ENCODE measurements around the gene PARP6. TPM values are rescaled to one million over a fixed set of nuclear protein-coding genes. Genes with fewer than 3 reads are reported as not detected.

PARP6 gene, protein sequence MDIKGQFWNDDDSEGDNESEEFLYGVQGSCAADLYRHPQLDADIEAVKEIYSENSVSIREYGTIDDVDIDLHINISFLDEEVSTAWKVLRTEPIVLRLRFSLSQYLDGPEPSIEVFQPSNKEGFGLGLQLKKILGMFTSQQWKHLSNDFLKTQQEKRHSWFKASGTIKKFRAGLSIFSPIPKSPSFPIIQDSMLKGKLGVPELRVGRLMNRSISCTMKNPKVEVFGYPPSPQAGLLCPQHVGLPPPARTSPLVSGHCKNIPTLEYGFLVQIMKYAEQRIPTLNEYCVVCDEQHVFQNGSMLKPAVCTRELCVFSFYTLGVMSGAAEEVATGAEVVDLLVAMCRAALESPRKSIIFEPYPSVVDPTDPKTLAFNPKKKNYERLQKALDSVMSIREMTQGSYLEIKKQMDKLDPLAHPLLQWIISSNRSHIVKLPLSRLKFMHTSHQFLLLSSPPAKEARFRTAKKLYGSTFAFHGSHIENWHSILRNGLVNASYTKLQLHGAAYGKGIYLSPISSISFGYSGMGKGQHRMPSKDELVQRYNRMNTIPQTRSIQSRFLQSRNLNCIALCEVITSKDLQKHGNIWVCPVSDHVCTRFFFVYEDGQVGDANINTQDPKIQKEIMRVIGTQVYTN
- total RNA-seq = 22.8 and 23.9 TPM in 2 replicates

GRCh38 chr15:72272213-72272996 lies at the start of gene PARP6:
TSS of gene PARP6 (minus strand) at chr15:72272554. CDS start at chr15:72267477, 5,077 bp downstream.
- peak; percentile 44 for DNase-seq (ENCODE audit: extremely low read depth, low read depth, low spot score)

DNA sequence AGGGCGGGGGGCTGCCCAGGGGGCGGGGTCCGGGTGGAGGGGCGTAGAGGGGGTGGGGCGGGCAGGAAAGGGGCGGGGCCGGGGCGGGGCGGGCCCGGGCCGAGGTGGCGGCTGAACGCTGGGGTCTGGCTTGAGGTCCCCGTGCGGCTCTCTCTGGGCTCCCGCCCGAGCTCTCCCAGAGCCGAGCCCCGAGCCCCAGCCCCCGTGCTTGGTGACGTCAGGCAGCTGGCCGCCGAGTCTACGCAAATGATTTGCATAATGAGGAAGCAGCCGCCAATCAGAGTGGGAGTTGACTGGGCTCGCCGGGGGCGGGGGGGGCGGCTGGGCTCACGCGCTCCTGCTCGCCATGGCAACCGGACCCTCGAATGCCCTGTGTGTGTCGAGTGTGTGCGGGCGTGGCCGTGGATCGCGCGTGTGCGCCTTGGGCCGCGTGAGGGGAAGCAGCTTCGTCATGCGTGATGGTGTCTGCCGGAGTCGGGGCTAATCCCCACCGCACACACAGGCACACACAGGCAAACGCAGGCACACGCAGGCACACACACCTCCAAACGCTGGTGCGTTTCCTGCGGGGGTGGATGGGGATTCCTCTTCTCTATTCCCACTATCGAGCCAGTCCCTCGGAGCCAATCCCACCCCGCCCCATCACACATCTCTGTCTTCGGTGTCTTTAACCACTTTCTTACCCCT lies 47.8 kb upstream of the PARP6 start, which contains the start of gene CELF6:
TSS of gene CELF6 (minus strand) at position 173 of the 687 bp plus-strand sequence. CDS start 283 bp downstream, outside the sequence.
- DNase-seq (ENCODE audit: extremely low read depth, low read depth, low spot score) = no peak

DNA sequence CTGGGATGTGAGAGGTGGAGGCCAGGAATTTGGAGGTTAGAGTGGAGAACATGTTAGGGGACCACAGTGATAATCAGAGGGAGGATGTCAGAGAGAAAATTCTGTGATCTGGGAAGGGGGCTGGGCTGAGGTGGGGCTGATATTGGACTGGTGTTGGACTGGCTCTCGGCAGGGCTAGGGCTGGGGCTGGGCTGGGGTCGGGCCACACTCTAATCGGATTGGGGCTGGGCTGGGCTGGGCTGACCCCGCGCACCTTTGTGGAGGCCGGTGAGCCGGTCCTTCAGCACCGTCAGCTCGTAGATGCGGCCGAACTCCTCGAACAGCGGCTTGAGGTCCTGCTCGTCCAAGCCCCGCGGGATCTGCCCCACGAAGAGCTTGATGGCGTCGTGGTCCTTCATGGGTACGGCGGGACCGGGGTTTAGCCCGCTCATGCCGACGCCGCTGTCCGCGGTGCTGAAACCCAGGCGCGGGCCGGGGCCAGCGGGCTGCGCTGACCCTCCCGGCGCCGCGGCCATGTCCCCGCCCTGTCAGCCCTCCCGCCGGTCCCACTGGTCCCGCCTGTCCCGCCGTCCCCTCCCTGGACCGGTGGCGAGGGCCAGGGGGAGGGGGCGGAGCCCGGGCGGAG lies 47.1 kb upstream of the PARP6 start:
- no peak for DNase-seq (ENCODE audit: extremely low read depth, low read depth, low spot score)

DNA sequence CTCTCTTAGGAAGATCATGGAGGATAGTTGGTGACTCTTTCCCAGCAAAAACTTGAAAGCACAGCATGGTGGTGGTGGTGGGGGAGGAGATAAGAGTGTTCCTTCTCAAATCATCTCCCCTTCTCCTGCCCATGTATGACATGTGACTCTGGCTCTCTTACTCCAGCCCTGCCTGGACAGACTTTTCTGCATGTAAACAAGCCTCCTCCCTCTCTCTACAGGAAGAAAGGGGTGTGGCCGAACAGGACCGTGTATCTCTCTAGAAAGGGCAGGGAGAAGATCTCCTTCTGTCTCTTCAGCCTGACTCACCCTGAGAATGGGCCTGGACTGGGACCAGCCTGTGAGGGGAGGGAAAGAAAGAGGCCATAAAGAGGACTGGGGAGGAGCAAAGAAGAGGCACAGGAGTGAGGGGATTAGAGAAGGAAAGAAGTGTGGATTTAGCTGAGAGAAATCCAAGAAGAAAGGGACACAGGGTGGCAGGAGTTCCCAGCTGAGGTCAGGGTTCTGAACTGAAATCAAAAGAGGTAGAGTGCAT lies 46.1 kb upstream of the PARP6 start:
- DNase-seq (ENCODE audit: extremely low read depth, low read depth, low spot score) = no peak

- no peak for DNase-seq (ENCODE audit: extremely low read depth, low read depth, low spot score)
These were observed 43.5 kb upstream of the PARP6 start for GRCh38 chr15:72315706-72316370.

DNA sequence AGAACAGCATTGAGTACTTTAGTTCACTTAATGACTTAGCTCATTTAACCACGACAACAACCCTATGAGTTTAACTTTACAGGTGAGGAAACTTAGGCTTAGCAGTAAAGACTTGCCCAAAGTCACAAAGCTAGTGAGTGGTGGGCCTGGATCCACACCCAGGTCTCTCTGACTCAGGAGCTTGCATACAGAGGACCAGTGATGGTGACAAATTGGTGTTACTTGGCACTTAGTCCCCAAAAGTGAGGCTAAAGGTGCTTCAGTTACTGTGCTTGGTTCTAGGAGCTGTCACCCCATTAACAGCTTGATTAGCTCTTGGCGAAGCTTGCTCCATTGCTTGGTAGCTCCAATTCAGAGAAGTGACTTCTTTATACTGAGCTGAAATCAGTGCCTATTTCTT lies 41.5 kb upstream of the PARP6 start:
- DNase-seq (ENCODE audit: extremely low read depth, low read depth, low spot score) = no peak

- no peak for DNase-seq (ENCODE audit: extremely low read depth, low read depth, low spot score)
These were observed 41.1 kb upstream of the PARP6 start for GRCh38 chr15:72313448-72313840.

DNA sequence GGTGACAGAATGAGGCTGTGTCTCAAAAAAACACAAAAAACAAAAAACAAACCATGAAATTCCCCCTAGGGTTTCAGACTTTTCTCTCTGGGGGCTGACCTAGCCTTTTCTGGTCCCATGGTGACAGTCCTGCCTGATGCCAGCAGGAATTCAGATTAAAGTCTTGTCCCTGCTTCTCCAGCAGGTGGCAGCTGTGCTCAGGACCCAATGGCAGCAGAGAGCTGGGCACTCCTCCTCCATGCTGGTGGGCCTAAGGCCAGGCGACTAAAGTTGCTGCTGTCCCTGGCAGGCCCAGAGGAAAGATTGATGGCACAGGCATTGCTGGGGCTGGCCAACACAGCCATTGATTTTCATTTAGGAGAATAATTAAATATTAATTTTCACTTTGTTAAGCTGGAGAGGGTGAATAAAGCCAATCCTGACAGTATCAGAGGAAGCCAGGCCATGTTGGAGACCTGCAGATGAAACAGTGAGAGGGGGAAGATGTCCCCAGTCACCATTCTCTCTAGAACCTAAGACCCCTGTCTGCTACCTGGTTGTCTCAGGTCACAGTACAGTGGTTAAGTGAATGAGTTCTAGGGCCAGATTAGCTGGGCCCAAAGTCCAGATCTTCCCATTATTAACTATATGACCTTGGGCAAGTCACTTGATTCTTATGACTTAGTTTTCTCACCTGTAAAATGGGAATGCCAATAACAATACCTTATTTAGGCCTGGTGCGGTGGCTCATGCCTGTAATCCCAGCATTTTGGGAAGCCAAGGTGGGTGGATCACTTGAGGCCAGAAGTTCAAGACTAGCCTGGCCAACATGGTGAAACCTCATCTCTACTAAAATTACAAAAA lies 40.5 kb upstream of the PARP6 start:
- DNase-seq (ENCODE audit: extremely low read depth, low read depth, low spot score) = peak; percentile 18

DNA sequence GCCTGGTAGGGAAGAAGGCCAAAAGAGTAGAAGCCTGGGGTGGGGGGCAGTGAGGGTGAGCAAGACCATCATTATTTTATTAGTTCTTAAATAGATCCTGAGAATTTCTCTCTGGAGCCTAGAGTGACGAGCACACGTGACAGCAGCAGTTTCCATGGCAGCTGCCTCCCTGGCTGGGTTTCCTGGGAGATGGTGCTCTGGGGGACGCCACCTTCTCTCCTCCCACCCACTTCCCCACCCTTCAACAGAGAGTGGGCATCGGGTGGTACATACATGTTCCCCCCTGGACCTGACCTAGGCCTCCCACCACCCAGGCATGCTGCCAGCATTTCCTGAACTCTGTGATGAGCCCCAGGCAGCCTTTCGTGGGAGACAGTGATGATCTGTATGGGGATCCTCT lies 34.7 kb upstream of the PARP6 start:
- no peak for DNase-seq (ENCODE audit: extremely low read depth, low read depth, low spot score)

- no peak for DNase-seq (ENCODE audit: extremely low read depth, low read depth, low spot score)
These were observed 33.9 kb upstream of the PARP6 start for GRCh38 chr15:72306211-72306785.

DNA sequence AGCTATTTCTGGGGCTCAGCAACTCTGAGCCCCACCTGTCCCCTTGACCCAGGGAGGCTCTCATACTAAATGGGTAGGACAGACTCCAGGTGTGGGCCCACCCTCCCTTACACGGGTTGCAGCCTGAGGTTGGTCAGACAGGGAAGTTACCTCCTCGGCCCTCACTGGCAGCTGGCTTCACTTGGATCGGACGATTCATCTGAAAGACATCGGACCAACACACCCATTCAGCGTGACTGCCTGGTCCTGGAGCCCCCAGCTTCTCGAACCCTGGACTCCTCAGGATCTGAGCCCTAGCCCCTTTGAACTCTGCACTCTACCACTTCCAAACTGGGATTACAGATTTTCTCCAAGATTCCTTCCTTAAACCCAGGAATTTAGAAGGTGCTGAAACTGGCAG lies 32.2 kb upstream of the PARP6 start:
- DNase-seq (ENCODE audit: extremely low read depth, low read depth, low spot score) = no peak

GRCh38 chr15:72302955-72303354 lies 30.6 kb upstream of the PARP6 start:
- DNase-seq (ENCODE audit: extremely low read depth, low read depth, low spot score) = no peak

DNA sequence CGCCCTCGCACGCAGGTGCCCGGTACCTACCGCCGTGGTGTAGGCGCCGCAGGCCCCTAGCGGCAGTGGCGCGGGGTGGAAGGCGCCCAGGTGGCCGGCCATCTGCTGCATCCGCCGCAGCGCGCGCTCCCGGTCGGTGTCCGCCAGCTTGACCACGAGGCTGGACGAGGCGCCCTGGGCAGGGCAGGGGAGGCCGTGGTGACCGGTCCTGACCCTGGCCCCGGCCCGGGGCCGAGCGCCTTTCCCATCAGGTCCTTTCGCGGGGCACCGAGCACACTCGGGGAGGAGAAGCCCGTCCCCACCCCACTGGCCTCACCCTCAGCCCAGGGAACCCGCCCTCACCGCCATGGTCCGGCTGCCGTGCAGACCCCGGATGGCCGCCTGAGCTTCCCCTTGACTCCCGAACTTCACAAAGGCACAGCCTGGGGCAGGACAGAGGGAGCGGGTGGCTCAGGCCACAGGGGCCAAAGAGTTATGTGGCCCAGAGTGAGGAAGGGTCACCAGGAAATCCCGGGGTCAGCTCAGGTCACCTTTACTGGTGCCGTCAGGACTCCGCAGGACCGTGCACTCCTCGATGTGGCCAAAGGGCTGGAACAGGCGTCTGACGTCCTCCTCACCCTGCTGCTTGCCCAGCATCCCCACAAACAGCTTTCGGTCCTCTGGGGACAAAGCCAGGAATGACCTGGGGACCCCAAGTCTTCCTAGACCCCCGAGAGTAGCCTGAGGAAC lies 17.4 kb upstream of the PARP6 start:
- no peak for DNase-seq (ENCODE audit: extremely low read depth, low read depth, low spot score)

DNA sequence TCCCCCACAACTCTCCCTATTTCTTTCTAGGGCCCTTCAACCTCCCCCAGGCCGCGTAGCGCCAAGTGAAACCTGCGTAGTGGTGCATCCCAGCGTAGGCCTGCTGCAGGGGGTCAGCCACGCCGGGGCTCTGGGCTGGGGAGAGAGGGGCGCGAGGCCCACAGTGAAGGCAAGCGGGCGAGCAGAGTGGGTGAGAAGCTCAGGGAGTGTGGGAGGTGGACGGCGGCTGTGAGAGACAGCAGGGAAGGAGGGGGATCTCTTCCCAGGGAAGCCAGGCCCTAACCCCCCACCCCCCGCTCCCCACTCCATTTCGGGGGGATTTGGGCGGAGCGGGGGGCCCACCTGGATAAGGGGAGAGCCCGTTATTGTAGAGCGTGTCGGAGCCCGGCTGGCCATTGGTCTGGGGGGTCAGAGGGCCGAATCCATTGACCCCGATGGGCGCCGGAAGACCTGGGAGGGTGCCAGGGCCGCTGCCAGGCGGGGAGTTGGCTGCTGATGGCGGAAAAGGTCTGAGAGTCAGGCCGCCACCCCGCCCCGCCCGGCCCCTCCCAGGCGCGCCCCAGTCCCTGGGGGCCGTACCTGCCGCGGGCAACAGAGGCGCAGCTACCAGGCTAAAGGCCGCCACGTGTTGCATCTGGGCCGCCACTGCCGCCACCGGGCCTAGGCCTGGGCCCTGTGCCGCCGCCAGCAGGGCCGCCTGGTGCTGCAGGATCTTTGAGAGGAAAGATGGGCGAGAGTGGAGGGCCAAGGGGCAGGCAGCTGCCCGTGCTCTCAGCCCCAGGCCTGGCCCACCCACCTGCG lies 16.6 kb upstream of the PARP6 start:
- no peak for DNase-seq (ENCODE audit: extremely low read depth, low read depth, low spot score)

- no peak for DNase-seq (ENCODE audit: extremely low read depth, low read depth, low spot score)
These were observed 13.7 kb upstream of the PARP6 start for GRCh38 chr15:72285927-72286516.

DNA sequence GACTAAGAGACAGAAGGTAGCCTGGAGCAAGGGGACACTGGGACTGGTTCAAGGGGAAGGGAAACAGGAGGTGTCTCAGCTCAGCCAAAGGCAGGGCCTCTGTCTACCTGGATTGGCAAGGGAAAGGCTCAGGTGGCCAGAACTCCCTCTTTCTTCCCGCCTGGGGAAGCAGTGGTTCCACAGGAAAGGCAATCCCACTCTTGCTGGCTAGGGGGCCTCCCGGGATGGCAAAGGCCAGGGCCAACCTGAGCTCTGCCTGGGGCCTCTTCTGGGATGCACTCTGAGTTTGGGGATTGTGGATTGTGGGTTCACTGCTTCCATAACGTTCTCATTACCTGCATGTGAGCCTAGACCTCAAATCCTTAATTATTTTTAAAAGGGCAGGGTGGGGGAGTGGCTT lies 13.0 kb upstream of the PARP6 start:
- DNase-seq (ENCODE audit: extremely low read depth, low read depth, low spot score) = no peak
